NCI-H526 (cell line): ENCODE measurements around the gene CFTR.
"Not testable (repeated sequence)": the region's sequence is repeated elsewhere in the genome, so short reads cannot be mapped to it uniquely, and the experiment has no call there.

Experiments used
- DNase-seq, 2 experiments: peaks; one replicate each; lab custom pipeline; 2025; lab: John Stamatoyannopoulos, UW

CFTR gene

GRCh38 chr7:117495308-117495707 lies 15.5 kb downstream of the CFTR start:
- DNase-seq, result no peak

GRCh38 chr7:117502331-117502730 lies 22.5 kb downstream of the CFTR start:
- DNase-seq, result no peak

- no peak for DNase-seq
Observed at GRCh38 chr7:117505238-117505637, 25.4 kb downstream of the CFTR start.

- no peak for DNase-seq
Observed at GRCh38 chr7:117508676-117509075, 28.9 kb downstream of the CFTR start.

- not testable (repeated sequence) for DNase-seq
Observed at GRCh38 chr7:117517194-117517593, 37.4 kb downstream of the CFTR start.

- DNase-seq, result no peak
Observed at GRCh38 chr7:117530390-117530789, 50.6 kb downstream of the CFTR start.

GRCh38 chr7:117531595-117532244 lies 51.9 kb downstream of the CFTR start:
- no peak for DNase-seq

GRCh38 chr7:117538053-117538452 lies 58.2 kb downstream of the CFTR start:
- DNase-seq, result no peak

GRCh38 chr7:117544061-117544460 lies 64.2 kb downstream of the CFTR start:
- no peak for DNase-seq

- DNase-seq, result no peak
Observed at GRCh38 chr7:117548035-117548434, 68.2 kb downstream of the CFTR start.

- DNase-seq, result peak in 1 of 2 experiments; percentile 19
Observed at GRCh38 chr7:117550625-117551024, 70.8 kb downstream of the CFTR start.

GRCh38 chr7:117552660-117553059 lies 72.8 kb downstream of the CFTR start:
- DNase-seq, result no peak

GRCh38 chr7:117555260-117555659 lies 75.4 kb downstream of the CFTR start:
- DNase-seq, result no peak

GRCh38 chr7:117559391-117559790 lies 79.6 kb downstream of the CFTR start:
- no peak for DNase-seq

- DNase-seq, result no peak
Observed at GRCh38 chr7:117560030-117560429, 80.2 kb downstream of the CFTR start.

- no peak for DNase-seq
Observed at GRCh38 chr7:117562759-117563158, 82.9 kb downstream of the CFTR start.

- no peak for DNase-seq
Observed at GRCh38 chr7:117564080-117564479, 84.3 kb downstream of the CFTR start.

- DNase-seq, result no peak
Observed at GRCh38 chr7:117564627-117565026, 84.8 kb downstream of the CFTR start.

GRCh38 chr7:117565226-117565625 lies 85.4 kb downstream of the CFTR start:
- no peak for DNase-seq

GRCh38 chr7:117567781-117568180 lies 88.0 kb downstream of the CFTR start:
- no peak for DNase-seq

GRCh38 chr7:117572856-117573620 lies 93.2 kb downstream of the CFTR start:
- DNase-seq, result no peak

- DNase-seq, result no peak
Observed at GRCh38 chr7:117581424-117581823, 101.6 kb downstream of the CFTR start.

- DNase-seq, result no peak
Observed at GRCh38 chr7:117582219-117582704, 102.4 kb downstream of the CFTR start.
